H1 (cell line): ENCODE data around the gene WDR12. TPM values are rescaled to one million over a fixed set of nuclear protein-coding genes. Genes with fewer than 3 reads are reported as not detected.

Source experiments
- BACH1 ChIP-seq: IDR thresholded peaks from 2 replicates; pipeline ENCODE4 v1.6.1; 2012; ENCODE audit warnings: low read length, improper control_type of control experiment
- BRCA1 ChIP-seq: IDR thresholded peaks from 2 replicates; pipeline ENCODE4 v1.6.1; 2012; ENCODE audit warnings: low read depth, low read length, improper control_type of control experiment
- CBX5 ChIP-seq: fragments of 300-800, 300-1000 bp; sonication (generic); IDR thresholded peaks from 2 replicates; pipeline ENCODE4 v1.7.1; 2016; ENCODE audit warnings: antibody characterized with exemption, low read length, low read depth
- CREB1 ChIP-seq: IDR thresholded peaks from 2 replicates; pipeline ENCODE4 v1.6.1; 2012; ENCODE audit warnings: inconsistent platforms
- CTBP2 ChIP-seq: IDR thresholded peaks from 2 replicates; pipeline ENCODE4 v1.7.0; 2011; ENCODE audit warnings: borderline replicate concordance, mild to moderate bottlenecking, moderate library complexity, mixed read lengths, low read length; ENCODE audit not compliant: insufficient read depth, insufficient read length
- FOSL1 ChIP-seq: IDR thresholded peaks from 2 replicates; pipeline ENCODE4 v1.6.1; 2011; ENCODE audit warnings: mild to moderate bottlenecking, low read depth, low read length, moderate library complexity; ENCODE audit not compliant: insufficient read depth
- GTF2F1 ChIP-seq: IDR thresholded peaks from 2 replicates; pipeline ENCODE4 v1.6.1; 2012; ENCODE audit warnings: low read depth, low read length, improper control_type of control experiment, borderline replicate concordance
- HDAC2 ChIP-seq, 2 experiments: fragments of 300-600 bp in 1 of 2; sonication (generic) in 1 of 2; IDR thresholded peaks; 2 replicates each; pipeline ENCODE4 v1.6.1; 2011 to 2012; ENCODE audit warnings: low read depth in 2 of 2, low read length in 2 of 2, mild to moderate bottlenecking in 2 of 2, moderate library complexity in 2 of 2, borderline replicate concordance in 1 of 2, inconsistent platforms in 1 of 2
- KDM4A ChIP-seq: IDR thresholded peaks from one replicate; pipeline ENCODE4 v1.7.1; 2012; ENCODE audit warnings: low read depth, mild to moderate bottlenecking, moderate library complexity, low read length, inconsistent platforms; ENCODE audit not compliant: severe bottlenecking
- KDM5A ChIP-seq: fragments of 200-600 bp; IDR thresholded peaks from 2 replicates; pipeline ENCODE4 v1.7.1; 2012; ENCODE audit warnings: mild to moderate bottlenecking, low read length, inconsistent platforms, mixed read lengths
- NRF1 ChIP-seq: IDR thresholded peaks from 2 replicates; pipeline ENCODE4 v1.6.1; 2011; ENCODE audit warnings: mild to moderate bottlenecking, low read depth, low read length, improper control_type of control experiment
- PHF8 ChIP-seq: fragments of 200-600 bp; sonication (generic); conservative IDR thresholded peaks from 2 replicates; pipeline ENCODE4 v1.7.1; 2012; ENCODE audit warnings: low read depth, mild to moderate bottlenecking, inconsistent platforms, low read length, moderate library complexity
- POLR2A ChIP-seq, 2 experiments: IDR thresholded peaks; 1 replicate in 1 of 2; 2 replicates in 1 of 2; pipeline ENCODE4 v1.6.1; 2011; ENCODE audit warnings: low read depth in 2 of 2, low read length in 2 of 2, mild to moderate bottlenecking in 2 of 2; ENCODE audit errors: control extremely low read depth in 1 of 2
- POLR2AphosphoS5 ChIP-seq: IDR thresholded peaks from 2 replicates; pipeline ENCODE4 v1.6.1; 2011; ENCODE audit warnings: low read depth, low read length
- RBBP5 ChIP-seq: IDR thresholded peaks from 2 replicates; pipeline ENCODE4 v1.7.1; 2012; ENCODE audit warnings: low read depth, mild to moderate bottlenecking, inconsistent platforms, low read length, moderate library complexity, borderline replicate concordance
- SAP30 ChIP-seq: fragments of 300-600 bp; sonication (generic); IDR thresholded peaks from 2 replicates; pipeline ENCODE4 v1.7.1; 2012; ENCODE audit warnings: low read length, moderate library complexity, mild to moderate bottlenecking, inconsistent platforms; ENCODE audit not compliant: insufficient read depth, insufficient replicate concordance
- SIX5 ChIP-seq: IDR thresholded peaks from 2 replicates; pipeline ENCODE4 v1.6.1; 2011; ENCODE audit warnings: mild to moderate bottlenecking, low read depth, low read length
- SP4 ChIP-seq: IDR thresholded peaks from 2 replicates; pipeline ENCODE4 v1.6.1; 2012; ENCODE audit warnings: low read length, inconsistent platforms
- SUZ12 ChIP-seq: fragments of 200-600 bp; sonication (generic); IDR thresholded peaks from 2 replicates; pipeline ENCODE4 v1.6.1; 2012; ENCODE audit warnings: mild to moderate bottlenecking, inconsistent platforms, low read length, moderate library complexity, mixed read lengths
- TAF7 ChIP-seq: optimal IDR thresholded peaks from 2 replicates; pipeline ENCODE3; 2011; ENCODE audit warnings: low read depth, mild to moderate bottlenecking, inconsistent platforms, low read length, moderate library complexity, borderline replicate concordance
- TBP ChIP-seq: IDR thresholded peaks from 2 replicates; pipeline ENCODE4 v1.6.1; 2011; ENCODE audit warnings: low read depth, low read length, improper control_type of control experiment
- YY1 ChIP-seq: IDR thresholded peaks from 2 replicates; pipeline ENCODE4 v1.6.1; 2011; ENCODE audit warnings: low read depth, mild to moderate bottlenecking, low read length
- ZNF274 ChIP-seq: IDR thresholded peaks from 2 replicates; pipeline ENCODE4 v1.7.0; 2012; ENCODE audit warnings: low read length, borderline replicate concordance; ENCODE audit errors: extremely low read depth
- polyA plus RNA-seq, 7 experiments: library from polyadenylated mRNA; depleted of rRNA in 3 of 7; stranded (reverse) in 5 of 7; unstranded in 2 of 7; fragments of >200 nt in 5 of 7; fragments of 200-250 nt in 2 of 7; gene quantifications; 1 replicate in 5 of 7; 2 replicates in 1 of 7; 4 replicates in 1 of 7; pipeline versions ENCODE4 v1.2.1 to v1.2.3, GENCODE V29; 2011 to 2013; ENCODE audit warnings: missing spikeins in 2 of 7, mixed read lengths in 2 of 7
- total RNA-seq: library from RNA; stranded (reverse); fragmentation: NEBNext Ultra II Directional; extraction: Animal tissue kit (Norgen Biotek cat#: 25700); gene quantifications from 2 replicates; pipeline ENCODE4 v1.2.1, GENCODE V29; 2021
- TF ChIP-seq, protein P1 (sequence below): IDR thresholded peaks from 2 replicates; pipeline ENCODE4 v1.6.1; 2012; ENCODE audit warnings: inconsistent platforms

The WDR12 gene
- total and polyA plus RNA-seq, 2 of the 8 experiments (the other 6 are each of a cell fraction or from before 2014, with no cell fraction given): 25.0 to 183 TPM

DNA sequence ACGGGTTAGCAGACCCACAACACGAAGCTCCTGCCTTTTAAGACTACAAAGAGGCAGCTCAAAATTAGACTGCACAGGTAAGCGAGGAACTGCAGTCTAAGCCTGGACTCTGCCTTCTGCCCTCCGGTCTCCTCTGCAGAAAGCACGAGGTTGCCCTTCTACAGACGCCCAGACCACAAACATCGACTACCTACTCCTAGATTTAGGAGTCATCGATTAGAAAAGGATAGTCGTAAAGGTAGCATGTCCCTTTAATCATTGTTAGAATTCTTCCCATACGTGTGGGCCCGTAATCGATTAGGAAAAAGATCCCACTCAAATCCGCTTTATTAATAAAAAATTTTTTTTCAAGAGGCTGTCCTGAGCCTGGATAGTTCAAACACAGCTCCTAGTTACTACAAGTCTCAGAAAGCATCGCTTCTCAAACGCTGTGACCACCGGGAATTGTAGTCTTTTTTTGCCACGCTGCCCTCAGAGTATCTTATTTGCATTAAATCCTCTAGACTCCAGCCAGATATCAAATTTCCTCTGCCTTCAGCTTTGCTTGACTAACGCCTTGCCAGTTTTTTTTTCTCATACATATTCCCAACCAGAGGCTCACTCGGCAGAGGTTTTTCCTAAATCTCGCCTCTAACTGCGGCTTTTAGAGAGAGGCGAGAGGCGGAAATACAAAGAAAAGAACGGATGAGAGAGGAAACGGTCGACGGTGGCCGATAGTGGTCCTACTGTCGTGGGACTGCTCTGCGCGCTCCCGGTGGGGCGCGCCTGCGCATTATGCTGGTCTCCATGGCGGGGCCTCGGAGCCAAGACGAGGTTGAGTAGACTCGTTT, at the start of gene WDR12, which contains the start of gene CARF (continued):
- no peak for TF ChIP-seq SP4
- TF ChIP-seq SUZ12: no peak
- no peak for TF ChIP-seq CBX5
- TF ChIP-seq RBBP5: peak; percentile 58; the same call in 1 of the 2 replicates
- peak; percentile 4 for TF ChIP-seq SAP30
- TF ChIP-seq BRCA1: peak; percentile 43; the same call in 1 of the 2 replicates
- no peak for TF ChIP-seq CTBP2
- TF ChIP-seq POLR2AphosphoS5: peak; percentile 93
- TF ChIP-seq SIX5: peak; percentile 34
- TF ChIP-seq BACH1: no peak
- peak; percentile 41 for TF ChIP-seq KDM5A
- TF ChIP-seq, protein P1, sequence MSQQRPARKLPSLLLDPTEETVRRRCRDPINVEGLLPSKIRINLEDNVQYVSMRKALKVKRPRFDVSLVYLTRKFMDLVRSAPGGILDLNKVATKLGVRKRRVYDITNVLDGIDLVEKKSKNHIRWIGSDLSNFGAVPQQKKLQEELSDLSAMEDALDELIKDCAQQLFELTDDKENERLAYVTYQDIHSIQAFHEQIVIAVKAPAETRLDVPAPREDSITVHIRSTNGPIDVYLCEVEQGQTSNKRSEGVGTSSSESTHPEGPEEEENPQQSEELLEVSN: peak; percentile 21; the same call in 1 of the 2 replicates
- TF ChIP-seq NRF1: peak; percentile 50
- TF ChIP-seq PHF8: peak; percentile 68; the same call in 1 of the 2 replicates
- peak; percentile 33 for TF ChIP-seq KDM4A
- TF ChIP-seq TAF7: peak; percentile 56
- no peak for TF ChIP-seq ZNF274
- TF ChIP-seq YY1: peak; percentile 58; the same call in 1 of the 2 replicates
- peak; percentile 23; the same call in 1 of the 2 replicates for TF ChIP-seq CREB1
- TF ChIP-seq TBP: peak; percentile 81
- TF ChIP-seq HDAC2 (IDR thresholded peaks at IDR 0.05; ENCODE audit: borderline replicate concordance in 1 of 2, low read depth in 2 of 2, low read length in 2 of 2): peak; percentile 1 to 78; a peak in 1 of 4 replicates
- peak; percentile 80 to 85 for TF ChIP-seq POLR2A (IDR thresholded peaks at IDR 0.05; ENCODE audit: control extremely low read depth in 1 of 2, low read depth in 2 of 2, low read length in 2 of 2)
- no peak for TF ChIP-seq FOSL1
- no peak for TF ChIP-seq GTF2F1
